GM18526 (cell line): ENCODE data around the gene PPP1R1C.

Experiments used
- POLR2A ChIP-seq: IDR thresholded peaks from 3 replicates; pipeline ENCODE4 v1.6.1; 2011; ENCODE audit not compliant: insufficient read length; ENCODE audit errors: extremely low read depth

Gene PPP1R1C

DNA sequence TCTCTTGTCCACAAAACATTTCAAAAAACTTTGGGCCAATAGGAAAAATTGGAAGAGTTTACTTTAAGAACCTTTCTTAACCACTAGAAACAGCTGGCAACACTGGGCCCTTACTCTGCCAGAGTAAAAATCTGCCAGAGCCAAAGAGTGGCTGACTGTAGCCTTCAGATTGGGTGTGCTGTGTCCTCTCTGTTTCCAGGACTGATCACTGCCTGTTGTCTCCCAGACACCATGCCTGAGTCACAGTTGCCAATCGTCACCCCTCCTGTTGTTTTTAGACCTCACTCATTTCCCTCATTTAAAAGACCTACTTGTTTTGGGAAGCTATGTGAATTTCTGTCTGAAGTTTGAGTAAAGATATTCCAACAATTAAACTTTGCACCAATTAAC lies 159.1 kb downstream of the PPP1R1C start:
- TF ChIP-seq POLR2A, result no peak

DNA sequence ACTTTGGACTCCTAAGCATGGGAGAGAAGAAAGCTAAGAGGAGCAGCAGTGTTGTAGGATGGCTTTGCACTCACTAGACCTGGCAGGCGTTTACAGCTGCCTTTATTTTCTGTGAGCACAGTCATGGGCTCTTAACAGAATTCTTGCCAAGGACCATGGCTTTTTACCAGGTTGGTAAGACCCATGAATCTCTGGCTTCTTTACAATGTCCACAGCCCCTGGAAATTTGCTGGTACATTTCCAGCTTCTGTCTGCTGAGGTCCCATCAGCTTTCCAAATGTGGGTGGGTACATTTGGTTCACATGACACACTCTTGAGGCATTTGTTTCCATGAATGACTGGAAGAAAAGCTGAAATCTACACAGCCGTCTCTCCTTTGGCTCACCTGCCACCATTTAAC lies 162.7 kb downstream of the PPP1R1C start:
- TF ChIP-seq POLR2A, result no peak

DNA sequence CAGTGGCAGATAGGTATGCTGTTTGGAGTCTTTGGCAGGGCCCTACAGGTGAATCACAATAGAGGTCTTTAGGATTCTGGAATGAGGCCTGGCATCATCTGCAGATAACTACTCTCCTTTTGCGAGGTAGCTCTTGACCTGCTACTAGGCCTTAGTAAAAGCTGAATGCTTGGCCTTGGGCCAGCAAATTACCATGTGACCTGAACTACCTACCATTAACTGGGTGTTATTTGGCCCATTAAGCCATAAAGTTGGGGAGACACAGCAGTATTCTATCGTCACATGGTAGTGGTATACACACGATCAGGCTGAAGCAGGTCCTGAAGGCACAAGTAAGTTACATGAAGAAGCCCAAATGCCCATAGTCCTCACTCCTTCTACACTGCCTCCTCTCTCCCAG lies 178.2 kb downstream of the PPP1R1C start:
- no peak for TF ChIP-seq POLR2A

DNA sequence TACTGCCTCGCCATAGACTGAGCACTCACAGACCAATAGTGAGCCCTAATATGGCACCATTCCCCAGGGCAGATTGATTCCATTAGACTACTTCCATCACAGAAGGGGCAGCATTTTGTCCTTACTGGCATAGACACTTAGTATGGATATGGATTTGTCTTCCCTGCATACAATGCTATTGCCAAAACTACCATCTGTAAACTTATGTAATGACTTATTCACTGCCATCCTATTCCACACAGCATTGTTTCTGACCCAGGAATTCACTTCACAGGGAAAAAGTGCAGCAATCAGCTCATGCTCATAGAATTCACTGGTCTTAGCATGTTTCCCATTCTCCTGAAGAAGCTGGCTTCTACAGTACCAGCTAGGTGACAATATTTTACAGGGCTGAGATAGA lies 179.0 kb downstream of the PPP1R1C start:
- no peak for TF ChIP-seq POLR2A

DNA sequence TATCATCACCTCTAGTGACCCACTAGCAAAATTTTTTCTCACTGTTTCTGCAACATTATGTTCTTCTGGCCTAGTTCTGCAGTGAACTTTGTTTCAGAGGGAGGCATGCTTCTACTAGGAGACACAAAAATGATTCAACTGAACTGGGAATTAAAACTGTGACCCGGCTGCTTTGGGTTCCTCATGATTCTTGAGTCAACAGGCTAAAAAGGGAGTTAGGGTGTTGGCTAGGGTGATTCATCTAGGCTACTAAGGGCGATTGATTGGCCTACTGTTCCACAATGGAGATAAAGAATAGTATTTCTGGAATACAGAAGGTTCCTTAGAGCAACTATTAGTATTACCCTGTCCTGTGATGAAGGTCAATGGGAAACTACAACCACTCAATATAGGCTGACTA lies 179.5 kb downstream of the PPP1R1C start:
- TF ChIP-seq POLR2A, result no peak

DNA sequence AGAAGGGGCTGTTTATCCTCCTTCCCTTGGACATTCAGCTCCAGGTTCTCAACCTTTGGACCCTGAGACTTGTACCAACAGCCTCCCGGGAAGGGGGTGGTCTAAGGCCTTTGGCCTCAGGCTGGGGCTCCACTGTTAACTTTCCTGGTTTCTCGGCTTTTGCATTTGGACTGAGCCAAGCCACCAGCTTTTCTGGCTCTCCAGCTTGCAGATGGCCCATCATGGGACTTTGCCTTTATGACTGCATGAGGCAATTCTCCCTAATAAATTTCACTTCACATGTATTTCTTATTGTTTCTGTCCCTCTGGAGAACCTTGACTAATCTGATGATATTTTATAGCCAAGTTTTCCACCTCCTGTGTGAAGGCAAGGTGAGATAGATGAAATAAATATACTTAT lies 180.8 kb downstream of the PPP1R1C start:
- TF ChIP-seq POLR2A, result no peak

DNA sequence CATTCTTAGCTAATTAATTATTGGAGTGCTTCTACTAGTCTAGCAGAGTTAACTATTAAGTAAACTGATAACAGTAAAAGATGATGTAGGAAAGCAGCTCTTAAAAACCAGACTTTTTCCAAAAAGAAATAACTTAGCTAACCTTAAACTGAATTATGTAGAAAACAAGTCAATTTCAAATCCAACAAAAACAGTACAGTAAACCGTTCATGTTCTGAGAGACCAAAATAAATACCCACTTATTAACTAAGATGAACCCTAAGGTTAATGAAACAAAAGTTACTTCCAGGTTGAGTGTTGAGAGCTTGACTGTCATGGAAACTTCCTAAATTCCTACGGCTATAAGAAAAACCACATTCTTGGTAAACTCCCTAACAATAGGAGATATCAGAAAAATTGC lies 181.2 kb downstream of the PPP1R1C start:
- TF ChIP-seq POLR2A, result no peak
